Aorta (tissue), 5 donors: ENCODE results near the gene RGPD5. TPM values are rescaled to one million over a fixed set of nuclear protein-coding genes. Genes with fewer than 3 reads are reported as not detected.
"Not testable (repeated sequence)": the region's sequence is repeated elsewhere in the genome, so short reads cannot be mapped to it uniquely, and the experiment has no call there.

Source experiments
- ATAC-seq: fragments of 200-7000 bp; cut with Tn5 transposase; one replicate; pipeline ENCODE4 v1.9.1; 2022; ENCODE audit warnings: moderate library complexity; ENCODE audit not compliant: low FRiP score
- DNase-seq, 2 donors: peaks; one replicate each; pipeline ENCODE4 v3.0.0-alpha.2; 2020
- H3K27ac ChIP-seq, 2 donors: one replicate each; pipeline ENCODE4 v1.5.1; 2013; ENCODE audit warnings: low read length in 2 of 2, mild to moderate bottlenecking in 2 of 2, moderate library complexity in 2 of 2, control low read depth in 1 of 2, inconsistent platforms in 1 of 2, low read depth in 1 of 2
- H3K27me3 ChIP-seq, 2 donors: one replicate each; pipeline ENCODE4 v1.6.1; 2013; ENCODE audit warnings: control low read depth in 1 of 2, low read length in 1 of 2, mild to moderate bottlenecking in 1 of 2, moderate library complexity in 1 of 2; ENCODE audit not compliant: insufficient read depth in 2 of 2, control insufficient read depth in 1 of 2
- H3K36me3 ChIP-seq, 2 donors: one replicate each; pipeline ENCODE4 v1.6.1; 2013; ENCODE audit warnings: control low read depth in 1 of 2, low read length in 1 of 2, mild to moderate bottlenecking in 1 of 2; ENCODE audit not compliant: insufficient read depth in 2 of 2, control insufficient read depth in 1 of 2
- H3K4me1 ChIP-seq, 2 donors: one replicate each; pipeline ENCODE4 v1.6.1; 2013; ENCODE audit warnings: low read length in 2 of 2, control low read depth in 1 of 2, mild to moderate bottlenecking in 1 of 2, moderate library complexity in 1 of 2; ENCODE audit not compliant: insufficient read depth in 2 of 2, control insufficient read depth in 1 of 2
- H3K4me3 ChIP-seq, 2 donors: one replicate each; pipeline ENCODE4 v1.5.1; 2013; ENCODE audit warnings: low read length in 2 of 2, control low read depth in 1 of 2, mild to moderate bottlenecking in 1 of 2
- H3K9me3 ChIP-seq: one replicate; pipeline ENCODE4 v1.6.1; 2013; ENCODE audit warnings: mild to moderate bottlenecking, low read length; ENCODE audit not compliant: control insufficient read depth
- WGBS, 2 donors: extraction: QIAGEN DNeasy Blood & Tissue Kit; methylation state at CpG; one replicate each; pipeline ENCODE4 v1.1.7; 2013; 5-methylcytosine and 5-hydroxymethylcytosine counted together
- intact Hi-C, 2 donors: fragments of 100-400 bp; cut with DNase I; formaldehyde crosslinking; loops; one replicate each; pipeline versions ENCODE4 v1.14.2 to v1.15.0; 2022
- polyA plus RNA-seq, 2 donors: library from polyadenylated mRNA; stranded (reverse); fragments of 200-250 nt; gene quantifications; one replicate each; pipeline ENCODE4 v1.2.3, GENCODE V29; 2013
- total RNA-seq, 2 donors: library from RNA; stranded (reverse); fragmentation: NEBNext Ultra II Directional; extraction: Animal tissue kit (Norgen Biotek cat#: 25700); gene quantifications; one replicate each; pipeline ENCODE4 v1.2.1, GENCODE V29; 2021
- donor health status: healthy with polysubstance abuse.
- donor health status: Bipolar disorder and iron deficiency.
- donor health status: DM: no; HTN: no; CAD: no.
- donor health status: DM: no; HTN: no; CAD: no.
- donor health status: DM: yes; HTN: yes; CAD: no.

Gene RGPD5
- total and polyA plus RNA-seq, 4 donors: 3.5 to 187 (median 71.3) TPM

DNA sequence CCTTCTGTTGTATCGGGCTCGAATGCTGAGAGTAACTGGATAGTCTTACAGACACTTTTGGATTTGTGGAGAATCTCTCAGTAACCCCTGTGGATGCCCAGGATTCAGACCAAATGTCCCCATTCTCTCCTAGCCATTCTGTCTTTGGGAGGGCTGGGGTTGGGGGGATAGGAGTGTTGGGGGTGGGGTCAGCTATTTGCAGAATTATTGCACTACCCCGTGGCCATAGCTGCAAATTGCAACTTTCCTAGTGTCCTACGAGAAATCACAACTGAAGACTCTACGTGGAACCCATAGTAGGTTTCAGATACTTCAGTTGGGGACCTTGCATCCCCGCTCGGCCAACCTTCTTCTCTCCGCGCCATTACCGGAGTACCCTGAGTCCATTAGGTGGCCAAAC, 25.2 kb upstream of the RGPD5 start:
- H3K4me1 ChIP-seq, H3K27me3 ChIP-seq, H3K27ac ChIP-seq, ATAC-seq, H3K4me3 ChIP-seq, DNase-seq, H3K36me3 ChIP-seq, intact Hi-C loops, H3K9me3 ChIP-seq: not testable (repeated sequence)
- WGBS, 2 donors: 97% methylated on average over 6 of the region's 10 CpGs; no CpG with 5 or more reads in 1 of the 2 donors

DNA sequence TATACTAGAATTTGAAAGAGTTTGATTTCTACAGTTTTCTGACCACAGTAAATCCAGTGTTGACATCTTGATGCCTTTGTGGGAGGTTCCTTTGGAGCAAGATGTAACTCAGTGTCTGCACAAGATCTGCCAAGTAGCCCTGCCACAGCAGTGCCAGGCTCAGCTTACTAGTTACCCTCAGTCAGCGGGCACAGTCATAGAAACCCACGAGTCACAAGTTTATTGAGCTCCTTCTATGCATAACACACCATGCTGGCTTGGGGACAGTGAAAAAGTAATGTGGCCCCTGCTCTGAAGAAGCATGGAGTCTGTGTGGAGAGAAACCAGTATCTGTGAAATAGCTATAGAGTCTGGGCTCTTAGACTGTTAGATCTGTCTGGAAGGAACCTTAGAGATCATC, 15.0 kb upstream of the RGPD5 start:
- intact Hi-C loops, H3K4me1 ChIP-seq, H3K9me3 ChIP-seq, H3K27ac ChIP-seq, H3K27me3 ChIP-seq, H3K36me3 ChIP-seq, ATAC-seq, DNase-seq, H3K4me3 ChIP-seq: not testable (repeated sequence)
- no CpG with 5 or more reads among the region's 2 CpGs for WGBS, 2 donors

DNA sequence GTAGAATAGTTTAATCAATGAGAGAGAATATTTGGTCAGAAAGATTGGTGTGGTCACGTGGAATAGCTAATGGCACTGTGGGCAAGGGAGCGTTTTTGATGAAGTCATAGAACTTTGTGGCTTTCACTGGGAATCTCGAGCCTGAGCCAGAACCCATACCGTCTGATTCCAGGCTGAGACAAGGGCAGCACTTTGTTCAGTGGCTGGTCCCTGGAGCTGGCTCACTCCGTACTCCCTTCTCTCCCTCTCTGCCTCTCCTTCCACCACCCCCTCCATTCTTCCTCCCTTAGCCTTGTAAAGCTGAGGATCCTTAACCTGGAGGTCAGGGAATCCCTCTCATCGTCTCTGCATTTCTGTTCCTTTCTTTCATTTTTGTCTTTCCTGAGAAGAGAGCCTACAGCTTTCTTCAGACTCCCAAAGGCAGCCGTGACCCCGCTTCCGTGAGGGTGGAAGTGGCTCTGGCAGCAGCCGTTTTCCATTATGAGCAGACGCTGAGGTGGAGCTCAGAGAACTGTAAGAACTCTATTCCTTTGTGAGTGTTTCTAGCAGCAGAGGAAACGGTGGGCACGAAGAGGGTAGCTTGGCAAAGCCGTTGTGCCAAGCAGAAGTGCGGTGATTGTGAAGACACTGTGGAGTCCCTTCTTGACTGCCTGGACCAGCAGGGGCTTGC, 12.8 kb upstream of the RGPD5 start:
- intact Hi-C loops, H3K4me1 ChIP-seq: not testable (repeated sequence)

DNA sequence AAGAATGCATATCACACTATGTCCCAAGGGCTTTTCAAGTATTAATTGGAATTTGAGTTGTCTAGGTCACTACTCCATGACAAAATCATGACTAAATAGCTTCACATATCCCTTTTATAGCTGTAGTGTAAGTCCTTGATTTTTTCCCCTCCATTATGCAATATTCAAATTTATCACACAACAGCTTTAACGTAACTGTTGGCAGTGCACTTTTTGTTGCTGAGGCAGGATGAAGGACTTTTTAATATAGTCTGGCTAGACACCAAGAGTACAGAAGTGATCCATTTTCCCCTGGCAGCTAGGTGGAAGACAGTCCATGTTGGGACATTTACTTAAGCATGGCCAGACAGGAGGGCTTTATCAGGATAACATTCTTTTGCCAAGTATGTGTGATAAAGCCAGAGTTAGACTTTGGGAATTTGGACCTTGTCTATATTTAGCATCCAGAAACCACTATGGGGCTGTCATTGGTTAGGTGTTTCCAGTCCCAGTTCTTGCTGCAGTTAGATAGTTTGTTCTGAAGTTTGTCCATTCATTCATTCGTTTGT, 11.6 kb upstream of the RGPD5 start:
- H3K9me3 ChIP-seq, H3K4me3 ChIP-seq, DNase-seq, H3K4me1 ChIP-seq, H3K27me3 ChIP-seq, intact Hi-C loops, H3K27ac ChIP-seq, H3K36me3 ChIP-seq, ATAC-seq: not testable (repeated sequence)
- no CpG with 5 or more reads among the region's 2 CpGs for WGBS, 2 donors

More for the DNA sequence above, 12.8 kb upstream of the RGPD5 start:
- not testable (repeated sequence) for H3K27ac ChIP-seq, DNase-seq, H3K9me3 ChIP-seq, H3K36me3 ChIP-seq, H3K4me3 ChIP-seq, H3K27me3 ChIP-seq, ATAC-seq
- WGBS, 2 donors: no CpG with 5 or more reads among the region's 15 CpGs

DNA sequence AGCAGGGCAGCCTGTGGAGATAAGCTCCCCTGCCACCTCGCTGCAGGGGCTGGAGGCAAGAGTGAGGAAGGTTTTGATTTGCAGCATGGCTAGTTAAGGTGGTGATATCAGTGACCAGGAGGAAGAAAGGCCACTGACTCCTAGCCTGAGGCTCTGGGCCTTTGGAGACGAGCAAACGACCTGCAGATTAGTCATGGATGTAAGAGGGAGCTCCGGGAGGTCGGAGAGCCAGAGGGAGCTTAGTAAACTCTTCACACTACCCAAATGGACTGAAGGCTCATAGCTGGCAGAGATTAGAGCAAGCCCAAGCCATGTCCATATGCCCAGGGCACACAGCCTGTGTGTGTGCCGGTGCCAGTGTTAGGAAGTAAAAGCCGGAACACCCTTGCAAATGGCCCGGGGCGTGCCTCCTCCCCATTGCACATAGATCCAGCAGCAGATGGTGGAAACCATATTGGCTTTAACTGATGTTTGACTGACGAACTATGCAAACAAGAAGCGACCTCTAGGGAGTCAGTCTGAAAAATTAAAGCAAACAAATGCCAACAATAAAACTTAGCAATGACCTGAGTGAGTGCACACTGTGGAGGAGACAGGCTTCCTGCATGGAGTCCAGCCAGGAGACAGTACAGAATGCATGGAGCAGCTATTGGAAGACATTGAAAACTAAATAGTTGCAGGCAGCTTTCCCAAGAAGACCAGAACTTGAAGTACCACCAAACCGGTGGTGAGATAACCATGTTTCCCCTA, 2.4 kb upstream of the RGPD5 start:
- H3K27me3 ChIP-seq, DNase-seq, H3K36me3 ChIP-seq, ATAC-seq, intact Hi-C loops, H3K4me1 ChIP-seq, H3K27ac ChIP-seq, H3K9me3 ChIP-seq, H3K4me3 ChIP-seq: not testable (repeated sequence)
- WGBS, 2 donors: no CpG with 5 or more reads among the region's 12 CpGs

DNA sequence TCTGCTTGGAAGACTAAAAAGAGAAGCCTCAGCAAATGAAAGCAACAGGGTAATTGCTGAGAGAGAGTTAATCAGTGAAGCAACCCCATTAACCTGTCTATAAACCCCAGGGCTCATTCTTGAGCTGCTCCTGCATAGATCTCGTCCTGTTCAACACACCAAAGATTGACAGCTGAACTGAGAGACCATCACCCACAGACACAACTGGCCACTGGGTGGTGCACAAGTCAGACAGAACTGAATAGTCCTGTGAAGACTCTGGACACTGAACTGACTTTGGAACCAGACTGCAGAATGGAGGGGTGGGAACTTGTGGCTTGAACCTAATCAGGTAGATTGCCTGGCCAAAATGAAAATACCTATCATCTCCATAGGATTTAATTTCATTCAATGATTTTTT, 1.4 kb upstream of the RGPD5 start:
- DNase-seq, H3K27ac ChIP-seq, H3K27me3 ChIP-seq, H3K36me3 ChIP-seq, ATAC-seq, H3K9me3 ChIP-seq, H3K4me3 ChIP-seq, intact Hi-C loops, H3K4me1 ChIP-seq: not testable (repeated sequence)
- no CpG with 5 or more reads among the region's 1 CpG for WGBS, 2 donors

DNA sequence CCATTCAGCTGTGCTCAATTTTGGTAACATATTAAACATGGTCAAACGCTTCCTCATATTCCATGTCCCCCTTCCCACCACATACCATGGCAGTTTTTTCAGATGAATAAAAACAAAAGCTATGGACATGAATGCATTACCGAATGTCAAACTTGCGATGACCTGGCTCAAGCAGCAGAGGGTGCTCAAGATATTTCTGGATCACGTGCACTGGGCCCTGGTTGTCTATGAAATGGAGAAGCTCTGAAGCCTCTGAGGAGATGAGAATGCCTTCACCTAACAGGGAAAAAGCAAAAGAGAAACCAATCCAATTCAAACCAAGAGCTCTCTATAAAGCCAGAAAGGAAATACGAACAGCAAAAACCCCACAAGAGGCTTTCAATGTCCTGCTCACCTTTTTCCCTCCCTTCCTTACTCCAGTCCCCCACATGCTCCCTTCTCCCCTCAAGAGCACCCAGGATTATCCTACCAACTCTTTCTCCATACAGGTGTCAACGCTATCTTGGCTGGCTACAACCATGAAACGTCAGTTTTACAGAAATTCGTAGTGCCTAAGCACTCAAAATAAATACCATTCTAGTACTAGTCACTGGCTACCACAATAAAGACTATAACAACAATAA, 77.1 kb downstream of the RGPD5 start:
- H3K27me3 ChIP-seq, DNase-seq, H3K27ac ChIP-seq, H3K4me1 ChIP-seq, H3K9me3 ChIP-seq, H3K36me3 ChIP-seq, H3K4me3 ChIP-seq, intact Hi-C loops: not testable (repeated sequence)
- peak; percentile 64 for ATAC-seq
- WGBS, 2 donors: no CpG with 5 or more reads among the region's 8 CpGs

DNA sequence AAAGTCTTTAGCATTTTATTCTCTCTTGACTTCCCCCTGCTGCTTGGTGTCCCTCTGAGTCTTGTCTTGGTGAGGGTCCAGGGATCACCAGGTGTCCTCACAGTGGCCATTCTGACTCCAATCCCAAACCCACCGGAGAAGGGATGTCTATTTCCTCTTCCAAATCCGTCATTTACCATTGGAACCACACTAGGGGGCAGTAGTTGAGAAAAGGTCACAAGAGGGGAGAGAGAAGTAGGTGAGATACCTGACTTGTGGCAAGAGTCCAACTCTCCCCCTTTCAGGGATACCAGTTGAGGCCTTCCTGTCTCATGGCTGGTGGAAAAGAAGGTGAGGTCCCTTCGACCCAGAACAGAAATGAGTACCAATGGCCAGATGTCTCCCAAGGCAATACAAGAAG, 82.5 kb downstream of the RGPD5 start:
- H3K4me3 ChIP-seq, H3K4me1 ChIP-seq, H3K36me3 ChIP-seq, ATAC-seq, H3K27me3 ChIP-seq, H3K27ac ChIP-seq, DNase-seq, H3K9me3 ChIP-seq, intact Hi-C loops: not testable (repeated sequence)
- WGBS, 2 donors: no CpG with 5 or more reads among the region's 3 CpGs
